ENCODE measurements around the gene TF.
"Not testable (repeated sequence)": the region's sequence is repeated elsewhere in the genome, so short reads cannot be mapped to it uniquely, and the experiment has no call there.

Gene TF

DNA sequence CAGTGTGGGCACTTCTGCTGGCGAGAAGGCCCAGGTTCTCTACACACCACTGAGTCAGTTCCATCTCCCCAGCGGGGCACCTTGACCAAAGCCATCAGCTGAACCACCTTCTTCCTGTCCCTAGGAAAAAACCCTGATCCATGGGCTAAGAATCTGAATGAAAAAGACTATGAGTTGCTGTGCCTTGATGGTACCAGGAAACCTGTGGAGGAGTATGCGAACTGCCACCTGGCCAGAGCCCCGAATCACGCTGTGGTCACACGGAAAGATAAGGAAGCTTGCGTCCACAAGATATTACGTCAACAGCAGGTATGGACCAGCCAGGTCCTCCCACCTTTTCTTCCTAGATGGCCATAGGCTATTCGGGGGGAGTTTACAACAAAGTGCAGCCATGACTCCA, 29.1 kb downstream of the TF start:
- no peak for DNase-seq (ENCODE audit: low read depth, low spot score)
- TF ChIP-seq, protein P1, sequence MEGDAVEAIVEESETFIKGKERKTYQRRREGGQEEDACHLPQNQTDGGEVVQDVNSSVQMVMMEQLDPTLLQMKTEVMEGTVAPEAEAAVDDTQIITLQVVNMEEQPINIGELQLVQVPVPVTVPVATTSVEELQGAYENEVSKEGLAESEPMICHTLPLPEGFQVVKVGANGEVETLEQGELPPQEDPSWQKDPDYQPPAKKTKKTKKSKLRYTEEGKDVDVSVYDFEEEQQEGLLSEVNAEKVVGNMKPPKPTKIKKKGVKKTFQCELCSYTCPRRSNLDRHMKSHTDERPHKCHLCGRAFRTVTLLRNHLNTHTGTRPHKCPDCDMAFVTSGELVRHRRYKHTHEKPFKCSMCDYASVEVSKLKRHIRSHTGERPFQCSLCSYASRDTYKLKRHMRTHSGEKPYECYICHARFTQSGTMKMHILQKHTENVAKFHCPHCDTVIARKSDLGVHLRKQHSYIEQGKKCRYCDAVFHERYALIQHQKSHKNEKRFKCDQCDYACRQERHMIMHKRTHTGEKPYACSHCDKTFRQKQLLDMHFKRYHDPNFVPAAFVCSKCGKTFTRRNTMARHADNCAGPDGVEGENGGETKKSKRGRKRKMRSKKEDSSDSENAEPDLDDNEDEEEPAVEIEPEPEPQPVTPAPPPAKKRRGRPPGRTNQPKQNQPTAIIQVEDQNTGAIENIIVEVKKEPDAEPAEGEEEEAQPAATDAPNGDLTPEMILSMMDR (IDR thresholded peaks at IDR 0.05; ENCODE audit: low read depth, low read length), result no peak
- in situ Hi-C loops (cut with HindIII; ENCODE audit: low sequenced_read_pairs), result no loop called here
- no peak overlapping the region for H3K4me3 ChIP-seq (ENCODE audit: low read depth, low read length)

DNA sequence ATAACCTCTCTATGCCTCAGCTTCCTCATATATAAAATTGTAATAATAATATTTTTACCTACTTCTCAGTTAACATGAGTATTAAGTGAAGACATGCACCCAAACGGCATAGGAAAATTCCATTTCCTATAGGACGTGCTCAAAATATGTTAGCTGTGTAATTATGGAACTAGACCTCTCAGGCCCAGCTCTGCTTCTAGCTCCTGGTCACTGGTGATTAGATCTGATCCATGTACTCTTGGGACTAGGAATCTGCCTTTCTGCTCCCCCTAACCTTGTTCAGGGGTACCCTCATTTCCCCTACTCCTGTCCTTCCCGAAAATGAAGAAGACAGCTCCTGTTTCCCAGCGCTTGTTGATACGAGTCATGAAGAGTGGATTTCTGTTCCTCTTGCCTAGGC, 29.6 kb downstream of the TF start:
- no peak overlapping the region for H3K4me3 ChIP-seq (ENCODE audit: low read depth, low read length)
- TF ChIP-seq, protein P1 (IDR thresholded peaks at IDR 0.05; ENCODE audit: low read depth, low read length), result no peak
- in situ Hi-C loops (cut with HindIII; ENCODE audit: low sequenced_read_pairs), result no loop called here
- DNase-seq (ENCODE audit: low read depth, low spot score), result no peak

DNA sequence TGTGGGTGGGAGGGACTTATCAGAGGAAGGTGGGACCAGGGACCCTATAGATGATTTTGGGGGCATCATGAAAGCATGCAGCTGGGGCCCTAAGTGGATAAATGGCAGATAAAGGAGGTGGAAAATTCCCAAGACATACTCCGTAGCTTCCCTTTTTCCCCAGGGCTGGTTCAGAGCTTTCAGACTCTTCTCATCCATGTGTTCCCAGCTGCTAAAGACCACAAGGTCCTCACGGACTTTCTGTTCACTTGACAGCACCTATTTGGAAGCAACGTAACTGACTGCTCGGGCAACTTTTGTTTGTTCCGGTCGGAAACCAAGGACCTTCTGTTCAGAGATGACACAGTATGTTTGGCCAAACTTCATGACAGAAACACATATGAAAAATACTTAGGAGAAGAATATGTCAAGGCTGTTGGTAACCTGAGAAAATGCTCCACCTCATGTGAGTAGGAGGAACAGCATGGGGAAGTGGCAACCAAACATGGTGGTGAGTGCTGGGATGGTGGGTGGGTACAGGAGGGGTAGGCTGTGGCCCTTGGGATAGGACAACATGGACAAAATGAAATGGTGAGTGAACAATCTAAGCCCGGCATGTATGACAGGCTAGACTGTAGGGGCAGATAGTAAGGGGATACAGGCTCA, 30.7 kb downstream of the TF start:
- TF ChIP-seq, protein P1 (IDR thresholded peaks at IDR 0.05; ENCODE audit: low read depth, low read length), result no peak
- no peak for DNase-seq (ENCODE audit: low read depth, low spot score)
- in situ Hi-C loops (cut with HindIII; ENCODE audit: low sequenced_read_pairs), result no loop called here
- no peak overlapping the region for H3K4me3 ChIP-seq (ENCODE audit: low read depth, low read length)

DNA sequence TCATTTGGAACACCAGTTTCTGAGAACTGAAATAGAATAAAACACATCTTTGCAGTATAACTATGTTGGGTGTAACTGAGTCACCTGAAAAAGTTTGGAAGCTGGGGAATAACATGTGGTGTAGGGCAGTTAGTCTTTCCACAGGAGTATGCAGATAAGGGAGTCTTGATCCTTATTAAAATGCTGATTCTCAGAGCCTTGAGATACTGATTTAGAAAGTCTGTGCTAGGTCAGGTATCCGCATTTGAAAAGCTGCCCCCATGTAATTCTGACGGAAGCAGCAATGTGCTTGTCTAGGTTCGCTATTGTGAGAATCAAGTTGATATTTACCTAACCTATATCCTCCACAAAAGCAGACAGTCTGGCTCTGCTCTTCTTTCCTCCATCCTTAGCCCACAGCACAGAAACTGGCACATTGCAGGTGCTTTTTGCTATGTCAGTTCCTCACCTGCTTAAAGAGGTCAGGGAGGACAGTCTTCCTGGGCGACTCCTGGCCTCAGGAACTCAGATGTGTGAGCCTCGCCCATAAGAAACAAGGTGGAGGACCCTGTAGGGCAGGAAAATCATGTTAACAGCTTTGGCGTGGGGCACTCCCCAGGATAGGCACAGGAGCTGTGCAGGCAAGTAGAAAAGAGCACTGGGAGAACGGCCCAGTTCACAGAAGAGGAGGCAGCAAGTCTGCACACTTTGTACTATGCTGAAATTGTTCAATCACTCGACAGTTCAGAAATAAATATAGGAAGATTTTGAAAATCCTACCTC, 31.8 kb downstream of the TF start:
- TF ChIP-seq, protein P1 (IDR thresholded peaks at IDR 0.05; ENCODE audit: low read depth, low read length), result no peak
- DNase-seq (ENCODE audit: low read depth, low spot score), result no peak
- no peak overlapping the region for H3K4me3 ChIP-seq (ENCODE audit: low read depth, low read length)
- in situ Hi-C loops (cut with HindIII; ENCODE audit: low sequenced_read_pairs), result no loop called here

DNA sequence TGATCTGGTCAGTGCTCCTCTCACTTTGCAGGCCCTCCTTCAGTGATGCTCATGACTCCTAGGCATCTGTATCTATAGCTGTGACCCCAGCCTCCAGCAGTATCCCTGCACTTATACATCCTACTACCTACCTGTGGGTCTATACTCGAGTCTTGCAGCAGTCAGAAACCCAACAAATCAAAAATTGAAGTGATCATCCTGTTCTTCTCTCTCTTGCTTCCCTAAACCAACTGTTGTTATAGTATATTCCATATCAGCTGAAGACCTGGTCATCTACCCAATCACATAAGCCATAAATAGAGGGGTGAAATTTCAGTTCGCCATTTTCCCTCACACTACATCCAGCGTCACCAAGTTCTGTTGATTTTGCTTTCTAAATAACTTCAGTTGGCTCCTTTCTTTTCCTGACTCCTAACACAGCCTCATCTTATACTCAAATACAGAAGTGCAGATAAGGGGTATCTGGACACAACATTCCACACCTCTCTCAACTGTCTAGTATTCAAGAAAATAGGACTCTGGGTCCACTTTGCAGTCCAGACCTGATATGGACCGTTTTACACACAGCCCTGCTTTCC, 33.5 kb downstream of the TF start:
- no peak for DNase-seq (ENCODE audit: low read depth, low spot score)
- in situ Hi-C loops (cut with HindIII; ENCODE audit: low sequenced_read_pairs), result no loop called here
- H3K4me3 ChIP-seq (ENCODE audit: low read depth, low read length), result no peak overlapping the region
- TF ChIP-seq, protein P1 (IDR thresholded peaks at IDR 0.05; ENCODE audit: low read depth, low read length), result no peak

DNA sequence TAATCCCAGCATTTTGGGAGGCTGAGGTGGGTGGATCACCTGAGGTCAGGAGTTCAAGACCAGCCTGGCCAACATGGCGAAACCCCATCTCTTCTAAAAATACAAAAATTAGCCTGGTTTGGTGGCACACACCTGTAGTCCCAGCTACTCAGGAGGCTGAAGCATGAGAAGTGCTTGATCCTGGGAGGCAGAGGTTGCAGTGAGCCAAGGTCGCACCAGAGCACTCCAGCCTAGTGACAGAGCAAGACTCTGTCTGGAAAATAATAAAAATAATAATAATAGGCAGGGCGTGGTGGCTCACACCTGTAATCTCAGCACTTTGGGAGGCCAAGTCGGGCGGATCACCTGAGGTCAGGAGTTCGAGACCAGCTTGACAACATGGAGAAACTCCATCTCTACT, 34.6 kb downstream of the TF start:
- in situ Hi-C loops (cut with HindIII; ENCODE audit: low sequenced_read_pairs); DNase-seq (ENCODE audit: low read depth, low spot score); H3K4me3 ChIP-seq (ENCODE audit: low read depth, low read length): not testable (repeated sequence)

DNA sequence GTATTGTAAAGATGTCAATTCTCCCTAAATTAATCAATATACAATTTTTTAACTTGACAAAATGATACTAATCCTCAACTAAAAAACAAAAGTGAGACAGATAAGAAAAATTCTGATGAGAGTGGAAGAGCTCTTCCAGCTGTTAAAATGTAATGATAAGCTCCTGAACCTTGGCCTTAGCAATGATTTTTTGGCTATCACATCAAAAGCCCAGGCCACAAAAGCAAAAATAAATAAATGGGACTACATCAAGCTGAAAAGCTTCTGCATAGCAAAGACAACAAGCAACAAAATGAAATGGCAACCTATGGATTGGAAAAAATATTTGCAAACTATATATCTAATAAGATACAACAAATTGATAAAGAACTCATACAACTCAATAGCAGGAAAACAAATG, 35.4 kb downstream of the TF start:
- TF ChIP-seq, protein P1 (IDR thresholded peaks at IDR 0.05; ENCODE audit: low read depth, low read length), result no peak
- no peak for DNase-seq (ENCODE audit: low read depth, low spot score)
- in situ Hi-C loops (cut with HindIII; ENCODE audit: low sequenced_read_pairs), result no loop called here
- no peak overlapping the region for H3K4me3 ChIP-seq (ENCODE audit: low read depth, low read length)

Measured in astrocyte of the spinal cord (primary cell).